Right hindlimb (tissue), 1 donor: ENCODE data around the gene APPBP2.
"Not testable (repeated sequence)": the region's sequence is repeated elsewhere in the genome, so short reads cannot be mapped to it uniquely, and the experiment has no call there.

Experiments used
- DNase-seq: peaks from one replicate; pipeline ENCODE4 v3.0.0-alpha.2; 2018

APPBP2 gene

DNA sequence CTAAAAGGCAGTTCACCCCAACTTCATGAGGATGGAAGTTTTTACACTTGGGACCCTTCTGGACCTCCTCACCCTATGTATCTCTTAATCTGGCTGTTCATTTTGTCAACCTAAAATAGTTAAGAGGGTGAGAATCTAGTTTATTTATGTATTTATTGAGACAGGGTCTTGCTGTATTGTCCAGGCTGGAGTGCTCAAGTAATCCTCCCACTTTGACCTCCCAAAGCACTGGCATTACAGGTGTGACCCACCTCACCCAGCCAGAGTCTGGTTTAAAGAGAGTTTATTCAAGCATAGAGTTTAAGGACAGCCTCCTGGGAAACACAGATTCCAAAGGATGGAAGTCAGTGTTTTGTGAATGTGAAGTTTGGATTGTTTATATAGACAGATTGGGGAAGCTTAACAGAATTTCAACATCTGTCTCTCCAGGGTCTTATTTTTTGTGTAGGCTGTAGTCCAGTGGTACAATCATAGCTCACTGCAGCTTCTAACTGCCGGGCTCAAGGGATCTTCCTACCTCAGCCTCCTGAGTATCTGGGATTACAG, 8.0 kb upstream of the APPBP2 start:
- DNase-seq = no peak

DNA sequence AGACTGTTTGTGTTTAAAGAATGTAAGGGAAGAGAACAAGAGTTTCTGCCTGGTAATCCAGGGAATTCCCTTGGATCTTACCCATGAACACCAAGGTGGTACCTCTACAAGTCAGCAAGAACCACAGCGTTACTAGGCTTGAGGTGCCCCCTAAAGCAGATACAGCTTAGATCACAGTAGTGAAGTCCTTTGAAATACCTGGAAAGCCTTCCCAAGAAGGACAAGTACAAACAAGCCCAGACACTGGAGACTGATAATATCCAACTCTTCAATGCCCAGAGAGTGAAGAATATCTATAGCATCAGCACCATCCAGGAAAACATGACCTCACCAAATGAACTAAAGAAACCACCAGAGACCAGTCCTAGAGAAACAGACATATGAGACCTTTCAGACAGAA, 3.8 kb upstream of the APPBP2 start:
- DNase-seq = no peak

DNA sequence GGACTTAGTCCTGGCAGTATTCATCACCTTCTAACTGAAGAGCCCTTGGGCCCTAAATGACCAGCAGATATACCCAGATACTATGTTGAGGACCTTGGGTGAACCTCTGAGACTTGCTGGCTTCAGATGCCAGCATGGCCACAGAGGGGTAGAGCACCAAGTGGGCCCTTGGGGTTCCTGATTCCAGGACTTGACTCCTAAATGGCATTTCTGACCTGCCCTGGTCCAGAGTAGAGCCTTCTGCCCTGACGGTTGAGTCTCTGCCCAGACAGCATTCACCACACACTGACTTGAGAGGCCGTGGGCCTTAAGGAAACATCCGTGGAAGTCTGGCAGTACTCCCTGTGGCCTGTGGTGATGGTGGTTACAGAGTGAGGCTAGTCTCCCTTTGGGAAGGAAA, 2.8 kb upstream of the APPBP2 start:
- DNase-seq = no peak

DNA sequence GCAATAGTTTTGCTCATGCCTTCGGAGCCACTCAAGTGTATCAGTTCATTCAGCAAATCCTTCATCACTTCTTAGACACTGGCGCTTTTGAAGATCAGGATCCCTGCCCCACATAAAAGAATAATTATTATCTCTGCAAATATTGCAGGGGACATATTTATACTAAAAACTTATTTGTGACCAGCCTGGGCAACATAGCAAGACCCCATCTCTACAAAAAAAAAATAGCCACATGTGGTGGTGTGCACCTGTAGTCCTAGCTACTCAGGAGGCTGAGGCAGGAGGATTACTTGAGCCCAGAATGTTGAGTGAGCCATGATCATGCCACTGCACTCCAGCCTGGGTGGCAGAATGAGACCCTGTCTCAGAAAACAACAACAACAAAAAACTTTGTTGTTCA, 1.7 kb upstream of the APPBP2 start:
- no peak for DNase-seq

DNA sequence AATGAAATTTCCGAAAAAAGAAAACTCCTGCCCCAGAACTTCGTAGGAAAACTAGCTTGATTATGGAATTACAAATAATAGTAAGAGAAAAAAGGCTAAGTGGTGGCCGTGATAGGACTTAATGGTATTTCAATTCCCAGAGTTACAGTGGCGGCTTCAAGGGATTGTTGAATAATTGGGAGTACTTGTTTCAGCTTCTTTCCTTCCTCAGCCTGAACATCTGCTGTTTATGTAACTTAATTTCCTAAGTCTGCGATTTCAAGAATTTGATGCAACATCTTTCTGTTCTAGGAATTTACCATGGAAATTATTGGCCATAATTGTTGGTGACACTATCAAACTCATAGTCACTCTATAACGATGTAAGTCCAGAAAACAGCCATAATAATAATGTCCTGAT, 684 bp upstream of the APPBP2 start:
- DNase-seq = no peak

DNA sequence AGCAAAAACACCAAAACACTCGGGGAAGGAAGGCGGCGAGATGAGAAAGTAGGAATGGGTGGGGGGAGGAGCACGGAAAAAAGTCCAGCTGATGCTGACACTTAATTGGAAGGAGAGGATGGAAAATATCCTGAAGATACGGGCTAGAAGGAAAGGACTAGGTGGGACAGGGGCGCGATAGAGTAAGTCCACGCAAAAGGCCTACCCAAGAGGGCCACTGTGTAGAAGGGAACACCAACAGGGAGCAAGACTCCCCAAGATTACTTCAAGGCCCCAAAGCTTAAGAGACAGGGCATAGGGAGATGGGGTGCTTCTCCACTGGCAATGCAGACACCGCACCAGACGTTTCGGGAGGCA, 736 bp downstream of the APPBP2 start:
- DNase-seq = no peak

DNA sequence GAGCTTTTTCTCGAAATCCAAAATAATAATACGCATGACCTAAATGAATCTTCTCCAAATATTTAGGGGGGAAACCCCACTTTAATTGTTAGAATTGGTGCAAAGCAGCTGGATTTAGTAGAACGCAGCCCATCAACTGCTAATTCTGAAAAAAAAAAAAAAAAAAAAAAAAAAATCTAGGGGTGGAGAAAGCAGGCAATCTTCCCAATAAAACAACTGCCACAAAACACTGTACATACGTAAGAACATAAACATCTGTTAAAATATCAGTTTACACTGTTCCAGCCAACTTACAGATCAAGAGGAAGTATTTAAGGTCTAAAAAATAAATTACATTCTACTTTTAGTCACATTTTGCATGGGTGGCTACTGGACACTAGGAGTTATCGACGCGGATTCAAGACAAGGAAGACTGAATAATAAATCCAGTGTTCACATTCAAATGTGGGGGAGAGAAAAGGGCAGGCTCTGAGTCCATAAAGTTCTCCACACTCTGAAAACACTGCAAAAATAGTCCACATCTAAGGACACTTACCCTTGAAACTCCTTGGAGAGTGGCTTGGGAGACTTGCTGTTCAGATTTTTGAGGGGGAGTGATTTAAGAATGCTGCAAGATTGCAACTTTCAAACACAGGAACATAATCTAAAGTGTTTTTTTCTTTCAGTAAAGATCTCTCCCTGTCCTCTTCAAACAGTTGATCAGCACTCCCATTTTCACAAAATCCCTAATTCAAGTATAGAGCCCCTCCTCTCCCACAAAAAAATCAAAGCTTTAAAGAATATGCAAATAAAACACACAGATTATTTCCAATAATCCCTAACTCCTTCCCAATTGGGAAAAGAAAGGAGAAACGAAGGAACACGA, 1.3 kb downstream of the APPBP2 start:
- DNase-seq = peak; percentile 19

DNA sequence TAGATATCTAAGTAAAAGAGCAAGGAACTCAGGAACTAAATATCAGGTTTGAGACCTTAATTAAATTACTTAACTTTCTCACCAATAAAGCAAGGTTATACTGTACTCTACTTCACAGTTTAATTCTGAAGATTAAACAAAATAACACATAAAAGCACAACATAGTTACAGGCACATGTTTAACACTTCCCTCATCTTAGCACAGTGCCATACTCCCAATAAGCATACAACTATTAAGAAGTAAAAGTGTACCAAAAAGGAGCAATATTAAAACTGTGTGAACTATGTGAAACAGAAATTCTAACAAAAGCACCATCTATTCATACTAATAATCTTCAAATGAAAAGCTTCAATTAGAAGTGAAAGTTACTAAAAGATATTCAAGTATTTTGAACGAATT, 2.2 kb downstream of the APPBP2 start:
- no peak for DNase-seq

DNA sequence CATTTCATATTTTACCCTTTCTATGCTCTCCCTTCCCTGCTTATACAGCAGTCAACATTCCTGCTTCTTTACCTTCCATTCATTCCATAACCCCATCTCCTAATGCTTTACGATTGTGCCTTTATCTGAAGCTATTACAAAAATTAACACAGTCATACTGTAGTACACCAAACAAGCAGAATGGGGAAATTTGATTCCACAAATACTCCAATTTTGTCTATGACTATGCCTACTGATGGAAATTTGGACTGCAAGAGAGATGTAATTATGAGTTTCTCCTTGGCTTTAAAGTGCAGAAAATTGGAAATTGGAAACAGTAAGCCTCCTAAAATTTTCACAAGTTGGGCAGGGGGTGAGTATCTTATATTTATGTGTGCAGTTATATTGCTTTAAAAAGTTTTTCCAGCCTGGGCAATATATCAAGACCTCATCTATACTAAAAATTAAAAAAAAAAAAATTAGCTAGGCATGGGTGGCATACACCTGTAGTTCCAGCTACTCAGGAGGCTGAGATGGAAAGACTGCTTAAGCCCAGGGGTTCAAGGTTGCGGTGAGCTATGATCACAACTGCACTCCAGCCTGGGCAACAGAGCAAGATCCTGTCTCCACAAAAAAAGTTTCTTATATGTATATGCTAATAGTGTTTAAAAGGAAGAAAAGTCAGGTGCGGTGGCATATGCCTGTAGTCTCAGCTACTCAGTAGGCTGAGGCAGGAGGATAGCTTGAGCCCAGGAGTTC, 3.0 kb downstream of the APPBP2 start:
- no peak for DNase-seq

DNA sequence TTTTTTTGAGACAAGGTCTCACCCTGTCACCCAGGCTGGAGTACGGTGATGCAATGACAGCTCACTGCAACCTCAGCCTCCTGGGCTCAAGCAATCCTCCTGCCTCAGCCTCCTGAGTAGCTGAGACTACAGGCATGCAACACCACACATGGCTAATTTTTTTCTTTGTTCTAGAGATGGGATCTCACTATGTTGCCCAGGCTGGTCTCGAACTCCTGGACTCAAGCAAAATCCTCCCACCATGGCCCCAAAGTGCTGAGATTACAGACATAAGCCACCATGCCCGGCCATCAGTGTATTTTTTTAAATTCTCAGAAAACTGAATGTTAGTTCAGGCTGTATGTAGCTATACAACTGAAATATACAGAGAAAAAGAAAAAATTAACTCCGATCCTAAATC, 6.2 kb downstream of the APPBP2 start:
- DNase-seq = no peak

DNA sequence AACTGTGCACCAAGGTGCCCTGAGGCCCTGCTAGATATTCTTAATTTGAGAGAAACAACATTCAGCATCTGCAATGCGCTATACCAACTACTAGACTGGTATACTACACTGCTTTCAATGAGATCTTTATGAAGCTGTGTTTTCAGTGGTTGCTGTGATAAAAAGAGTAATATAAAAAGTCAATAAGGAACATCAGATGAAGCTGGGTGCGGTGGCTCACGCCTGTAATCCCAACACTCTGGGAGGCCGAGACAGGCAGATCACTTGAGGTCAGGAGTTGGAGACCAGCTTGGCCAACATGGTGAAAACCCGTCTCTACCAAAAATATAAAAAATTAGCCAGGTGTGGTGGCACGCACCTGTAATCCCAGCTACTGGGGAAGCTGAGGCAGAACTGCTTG, 10.4 kb downstream of the APPBP2 start:
- not testable (repeated sequence) for DNase-seq

DNA sequence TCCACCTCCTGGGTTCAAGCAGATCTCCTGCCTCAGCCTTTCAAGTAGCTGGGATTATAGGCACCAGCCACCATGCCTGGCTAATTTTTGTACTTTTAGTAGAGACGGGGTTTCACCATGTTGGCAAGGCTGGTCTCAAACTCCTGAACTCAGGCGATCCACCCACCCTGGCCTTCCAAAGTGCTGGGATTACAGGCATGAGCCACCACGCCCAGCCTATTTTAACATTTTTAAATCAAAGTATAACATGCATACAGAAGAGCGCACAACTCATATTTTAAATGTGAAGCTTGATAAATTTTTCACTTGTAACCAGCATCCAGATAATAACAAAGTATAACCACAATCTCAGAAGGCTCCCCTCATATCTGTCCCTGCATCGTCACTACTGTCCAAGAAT, 10.8 kb downstream of the APPBP2 start:
- DNase-seq = not testable (repeated sequence)

DNA sequence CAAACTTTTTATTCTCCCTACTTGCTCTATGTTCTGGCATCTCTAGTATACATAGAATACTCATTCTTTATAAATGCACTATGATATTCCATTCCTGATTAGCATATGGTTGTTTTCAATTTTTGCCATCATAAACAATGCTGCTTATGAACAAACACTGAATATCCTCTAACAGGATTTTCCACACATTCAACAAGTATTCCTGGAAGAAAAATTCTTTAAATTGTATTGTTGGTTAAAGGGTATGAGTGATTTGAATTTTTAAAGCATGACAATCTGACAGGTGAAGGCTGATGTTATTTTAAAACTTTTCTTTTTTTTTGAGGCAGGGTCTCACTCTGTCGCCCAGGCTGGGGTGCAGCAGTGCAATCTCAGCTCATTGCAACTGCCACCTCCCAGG, 11.5 kb downstream of the APPBP2 start:
- DNase-seq = no peak

DNA sequence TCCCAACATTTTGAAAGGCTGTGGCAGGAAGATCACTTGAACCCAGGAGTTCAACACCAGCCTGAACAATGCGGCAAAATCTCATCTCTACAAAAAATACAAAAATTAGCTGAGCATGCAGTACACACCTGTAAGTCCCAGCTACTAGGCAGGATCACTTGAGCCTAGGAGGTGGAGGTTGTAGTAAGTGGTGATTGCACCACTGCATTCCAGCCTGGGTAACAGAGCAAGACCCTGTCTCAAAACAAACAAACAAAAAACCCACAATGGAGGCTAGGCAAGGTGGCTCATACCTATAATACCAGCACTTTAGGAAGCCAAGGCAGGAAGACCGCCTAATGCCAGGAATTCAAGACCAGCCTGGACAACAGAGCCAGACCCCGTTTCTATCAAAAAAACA, 12.0 kb downstream of the APPBP2 start:
- no peak for DNase-seq

DNA sequence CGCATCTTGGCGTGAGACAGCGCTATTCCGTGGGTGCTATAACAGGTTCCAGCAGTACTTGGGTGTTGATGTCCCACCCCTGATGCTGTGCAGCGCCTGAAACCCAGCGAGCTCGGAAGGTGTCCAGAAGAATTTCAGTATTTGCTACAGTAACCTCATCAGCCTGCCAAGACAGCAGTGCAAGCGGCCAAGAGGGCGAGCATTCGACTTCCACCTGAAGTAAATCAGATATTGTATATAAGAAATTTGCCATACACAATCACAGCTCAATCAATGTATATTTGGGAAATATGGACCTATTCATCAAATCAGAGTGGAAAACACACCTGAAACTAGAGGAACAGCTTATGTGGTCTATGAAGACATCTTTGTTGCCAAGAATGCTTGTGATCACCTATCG, 13.0 kb downstream of the APPBP2 start:
- DNase-seq = no peak

DNA sequence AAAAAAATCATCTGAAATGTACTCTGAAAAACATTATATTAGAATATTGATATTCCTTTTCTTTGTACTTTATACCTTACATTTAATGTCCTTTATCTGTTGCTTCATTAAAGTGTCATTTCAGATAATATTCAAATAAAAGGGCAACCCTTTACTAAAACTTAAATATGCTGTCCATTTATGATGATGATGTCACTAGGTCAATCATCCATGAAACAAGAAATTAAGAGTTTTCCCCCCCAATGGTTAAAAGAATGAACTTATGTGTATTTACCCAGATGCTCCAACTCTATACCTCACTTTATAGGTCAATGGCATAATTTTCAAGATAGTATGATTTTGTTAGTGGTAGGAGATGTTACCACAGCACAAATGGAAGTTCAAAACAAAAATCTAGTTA, 15.3 kb downstream of the APPBP2 start:
- no peak for DNase-seq

DNA sequence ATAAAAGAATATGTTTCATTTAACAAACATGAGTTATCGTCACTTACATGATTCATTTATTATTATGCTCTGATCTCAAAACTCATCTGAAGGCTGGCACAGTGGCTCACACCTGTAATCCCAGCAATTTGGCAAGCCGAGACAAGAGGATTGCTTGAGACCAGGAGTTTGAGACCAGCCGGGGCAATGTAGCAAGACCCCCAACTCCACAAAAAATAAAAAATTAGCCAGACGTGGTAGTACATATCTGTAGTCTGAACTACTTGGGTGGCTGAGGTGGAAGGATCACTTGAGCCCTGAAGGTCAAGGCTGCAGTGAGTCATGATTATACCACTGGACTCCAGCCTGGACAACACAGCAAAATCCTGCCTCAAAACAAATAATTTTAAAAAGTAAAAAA, 16.0 kb downstream of the APPBP2 start:
- DNase-seq = no peak

DNA sequence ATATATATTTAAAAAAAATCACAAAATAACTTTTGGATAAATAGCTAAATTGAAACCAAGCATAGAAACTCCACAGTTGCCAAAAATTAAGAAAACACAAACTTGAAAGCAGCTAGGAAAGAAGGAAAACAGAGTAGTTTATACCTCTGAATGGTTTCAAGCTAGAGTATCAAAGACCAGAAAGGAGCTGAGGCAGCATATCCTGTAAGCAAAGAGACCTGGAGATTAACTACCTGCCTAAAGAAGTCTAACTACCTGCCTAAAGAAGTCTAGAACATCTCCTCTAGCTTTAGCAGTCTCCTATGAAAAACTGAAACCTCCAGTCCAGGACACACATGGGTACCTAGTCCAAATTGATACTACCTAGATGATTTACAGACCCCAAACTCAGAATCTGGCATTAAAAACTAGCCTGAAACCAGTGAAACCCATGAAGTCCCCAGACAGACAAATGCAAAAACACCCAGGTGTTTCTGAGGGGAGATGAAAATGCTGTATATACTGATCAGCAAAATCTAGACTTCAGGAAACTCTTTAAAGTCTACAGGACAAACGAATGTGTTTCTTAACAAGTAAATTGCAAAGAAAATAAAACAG, 17.6 kb downstream of the APPBP2 start:
- no peak for DNase-seq

DNA sequence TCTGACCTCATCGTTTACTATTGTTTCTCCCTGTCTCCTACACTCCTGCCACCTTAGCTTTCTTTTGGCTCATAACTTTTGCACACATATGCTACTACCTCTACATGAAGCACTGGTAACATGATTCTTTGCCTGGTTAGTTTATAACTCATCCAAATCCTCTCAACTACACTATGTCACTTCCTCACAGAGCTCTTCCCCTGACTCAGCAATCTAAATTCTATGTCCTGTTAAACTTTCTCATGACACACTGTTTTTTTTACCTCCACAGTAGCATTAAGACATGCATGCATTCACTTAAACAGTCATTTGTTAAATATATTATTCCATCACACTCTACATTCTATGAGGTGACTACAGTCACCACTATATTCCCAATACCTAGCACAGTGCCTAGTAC, 19.7 kb downstream of the APPBP2 start:
- no peak for DNase-seq

DNA sequence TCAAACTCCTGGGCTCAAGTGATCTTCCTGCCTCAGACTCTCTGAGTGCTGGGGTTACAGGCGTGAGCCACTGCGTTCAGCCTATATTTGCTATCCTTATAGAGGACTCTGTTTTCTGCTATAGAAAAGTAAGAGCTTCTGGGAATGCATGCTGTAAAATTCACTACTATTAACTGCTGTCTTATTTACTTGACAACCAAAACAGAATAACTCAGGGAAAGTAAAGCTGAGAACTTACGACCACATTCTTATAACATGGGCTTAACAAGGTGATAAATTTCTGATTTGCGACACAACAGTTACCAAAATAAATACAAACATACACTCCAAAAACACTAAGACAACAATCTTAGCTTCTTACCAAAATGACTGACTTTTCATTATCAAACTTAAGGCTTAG, 23.9 kb downstream of the APPBP2 start:
- no peak for DNase-seq

DNA sequence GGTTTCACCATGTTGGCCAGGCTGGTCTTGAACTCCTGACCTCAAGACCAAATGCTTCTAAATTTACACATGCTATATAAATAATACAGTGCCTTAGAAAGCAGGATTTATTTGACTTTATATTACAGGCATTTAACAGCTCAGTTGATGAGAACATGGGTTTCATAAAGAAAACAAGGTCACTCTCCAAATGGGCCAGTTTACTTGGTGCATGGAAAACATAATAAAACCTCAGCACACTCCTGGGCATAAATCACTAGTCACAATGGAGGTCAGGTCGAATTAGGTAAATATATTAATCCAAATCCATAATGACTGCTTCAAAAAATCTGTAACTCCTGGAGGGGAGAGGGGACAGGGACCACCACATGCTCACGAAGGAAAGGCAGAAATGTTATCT, 24.5 kb downstream of the APPBP2 start:
- no peak for DNase-seq

DNA sequence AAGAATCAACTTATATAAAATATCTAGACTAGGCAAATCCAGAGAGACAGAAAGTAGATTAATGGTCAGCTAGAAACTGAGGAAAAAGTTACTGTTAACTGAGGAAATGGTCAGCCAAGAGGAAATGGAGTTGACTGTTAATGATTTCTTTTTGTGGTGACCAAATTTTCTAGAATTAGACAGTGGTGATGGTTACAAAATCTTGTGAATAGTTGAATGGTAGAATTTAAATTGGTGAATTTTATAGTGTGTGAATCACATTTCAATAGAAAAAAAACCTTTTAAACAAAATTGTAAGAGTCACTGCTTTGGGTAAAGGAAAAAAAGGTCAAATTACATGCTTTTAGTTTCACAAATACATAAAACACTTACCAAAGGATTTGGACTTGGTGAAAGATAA, 30.0 kb downstream of the APPBP2 start:
- DNase-seq = no peak

DNA sequence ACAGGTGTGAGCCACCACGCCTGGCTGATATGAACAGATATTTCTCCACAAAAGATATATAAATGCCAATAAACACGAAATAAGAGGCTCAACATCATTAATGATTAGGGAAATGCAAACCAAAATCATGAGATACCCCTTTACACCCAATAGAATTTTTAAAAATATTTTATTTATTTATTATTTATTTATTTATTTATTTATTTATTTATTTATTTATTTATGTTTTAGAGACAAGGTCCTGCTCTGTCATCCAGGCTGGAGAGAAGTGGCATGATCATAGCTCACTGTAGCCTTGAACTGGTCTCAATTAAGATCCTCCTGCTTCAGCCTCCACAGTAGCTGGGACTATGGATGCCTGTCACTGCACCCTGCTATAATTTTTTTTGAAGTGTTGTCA, 30.8 kb downstream of the APPBP2 start:
- no peak for DNase-seq

DNA sequence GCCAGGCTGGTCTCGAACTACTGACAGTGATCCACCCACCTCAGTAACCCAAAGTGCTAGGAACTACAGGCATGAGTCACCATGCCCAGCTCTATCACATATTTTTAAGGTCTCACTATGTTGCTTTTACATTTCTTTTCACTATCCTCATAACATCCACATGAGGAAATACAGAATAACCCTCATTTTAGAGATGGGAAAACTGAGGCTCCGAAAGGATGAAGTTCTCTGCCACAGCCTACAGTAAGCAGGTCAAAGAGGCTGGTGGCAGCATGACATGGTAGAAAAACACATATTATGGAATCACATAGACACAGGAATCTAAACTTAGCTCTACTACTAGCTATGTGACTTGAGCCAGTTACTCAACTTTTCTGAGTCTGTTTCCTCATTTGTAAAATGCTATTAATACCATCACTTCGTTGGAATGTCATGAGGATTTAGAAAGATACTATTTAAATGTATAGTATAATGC, 32.2 kb downstream of the APPBP2 start:
- DNase-seq = no peak
